GM23338 (cell line): Measurements from ENCODE around the gene PPP2R5C. TPM values are rescaled to one million over a fixed set of nuclear protein-coding genes. Genes with fewer than 3 reads are reported as not detected.

Experiments
- ATAC-seq: fragments of 200-7000 bp; cut with Tn5 transposase; 3 replicates; pipeline ENCODE4 v1.9.1; 2020
- DNase-seq: peaks from one replicate; pipeline ENCODE4 v3.0.0-alpha.2; 2015; ENCODE audit warnings: low spot score
- H2AFZ ChIP-seq: fragments of 200-600 bp; sonication (generic); 2 replicates; pipeline ENCODE4 v1.8.0; 2016; ENCODE audit warnings: antibody characterized with exemption, mild to moderate bottlenecking, moderate library complexity
- H3F3A ChIP-seq: fragments of 200-600 bp; sonication (generic); replicated peaks from 2 replicates; pipeline ENCODE4 v1.8.0; 2017; ENCODE audit warnings: antibody characterized with exemption, mixed run types, low read depth
- H3K27ac ChIP-seq: fragments of 200-600 bp; sonication (generic); 2 replicates; pipeline ENCODE4 v1.6.1; 2016; ENCODE audit warnings: low read depth
- H3K27me3 ChIP-seq: fragments of 200-600 bp; sonication (generic); 2 replicates; pipeline ENCODE4 v1.8.0; 2016; ENCODE audit warnings: mild to moderate bottlenecking, mixed run types, moderate library complexity; ENCODE audit not compliant: insufficient read depth
- H3K36me3 ChIP-seq: fragments of 200-600 bp; sonication (generic); 2 replicates; pipeline ENCODE4 v1.8.0; 2016; ENCODE audit warnings: mild to moderate bottlenecking; ENCODE audit not compliant: insufficient read depth
- H3K4me1 ChIP-seq: fragments of 200-600 bp; sonication (generic); 2 replicates; pipeline ENCODE4 v1.8.0; 2016; ENCODE audit warnings: mild to moderate bottlenecking, moderate library complexity; ENCODE audit not compliant: insufficient read depth
- H3K4me2 ChIP-seq: fragments of 200-600 bp; sonication (generic); 2 replicates; pipeline ENCODE4 v1.7.1; 2017; ENCODE audit warnings: mixed run types
- H3K4me3 ChIP-seq: fragments of 200-600 bp; sonication (generic); 2 replicates; pipeline ENCODE4 v1.6.1; 2016; ENCODE audit warnings: mixed run types
- H3K79me2 ChIP-seq: fragments of 200-600 bp; sonication (generic); replicated peaks from 2 replicates; pipeline ENCODE4 v1.8.0; 2017; ENCODE audit warnings: mild to moderate bottlenecking; ENCODE audit not compliant: insufficient read depth
- H3K9me2 ChIP-seq: fragments of 200-600 bp; sonication (generic); 2 replicates; pipeline ENCODE4 v1.8.0; 2017; ENCODE audit not compliant: insufficient read depth
- H4K20me1 ChIP-seq: fragments of 200-600 bp; sonication (generic); replicated peaks from 2 replicates; pipeline ENCODE4 v1.8.0; 2017; ENCODE audit warnings: mild to moderate bottlenecking; ENCODE audit not compliant: insufficient read depth
- H3K27ac Mint-ChIP-seq: 2 replicates; pipeline ENCODE4 v1.8.0; 2020; ENCODE audit warnings: inconsistent platforms, mild to moderate bottlenecking, moderate library complexity, mixed read lengths
- H3K27me3 Mint-ChIP-seq: 3 replicates; pipeline ENCODE4 v1.8.0; 2022; ENCODE audit warnings: low read depth, mild to moderate bottlenecking, moderate library complexity, mixed read lengths, inconsistent platforms; ENCODE audit not compliant: insufficient read depth, poor library complexity
- H3K36me3 Mint-ChIP-seq: 3 replicates; pipeline ENCODE4 v1.8.0; 2021; ENCODE audit warnings: low read depth, mild to moderate bottlenecking, inconsistent platforms, moderate library complexity, mixed read lengths
- H3K4me1 Mint-ChIP-seq: 3 replicates; pipeline ENCODE4 v1.8.0; 2020; ENCODE audit warnings: mild to moderate bottlenecking, inconsistent platforms, mixed read lengths
- H3K4me3 Mint-ChIP-seq: 3 replicates; pipeline ENCODE4 v1.8.0; 2021; ENCODE audit warnings: moderate library complexity, mild to moderate bottlenecking, inconsistent platforms, mixed read lengths
- H3K9me3 Mint-ChIP-seq: 3 replicates; pipeline ENCODE4 v1.8.0; 2020; ENCODE audit warnings: moderate library complexity, mild to moderate bottlenecking, inconsistent platforms, mixed read lengths
- CREB1 ChIP-seq: fragments of 250-450 bp; sonication (Bioruptor Pico); IDR thresholded peaks from 2 replicates; pipeline ENCODE4 v1.5.0; 2020; ENCODE audit warnings: low read depth, mild to moderate bottlenecking, moderate library complexity
- EZH2 ChIP-seq: fragments of 200-600 bp; sonication (generic); IDR thresholded peaks from one replicate; pipeline ENCODE4 v1.8.0; 2017; ENCODE audit warnings: antibody characterized with exemption, mild to moderate bottlenecking, low read depth; ENCODE audit not compliant: unreplicated experiment
- EZH2phosphoT487 ChIP-seq: fragments of 200-600 bp; sonication (generic); IDR thresholded peaks from one replicate; pipeline ENCODE4 v1.8.1; 2018; ENCODE audit warnings: antibody characterized with exemption; ENCODE audit not compliant: unreplicated experiment
- JUNB ChIP-seq: IDR thresholded peaks from one replicate; pipeline ENCODE4 v1.6.1; 2016; ENCODE audit warnings: antibody characterized with exemption; ENCODE audit not compliant: unreplicated experiment
- POLR2AphosphoS5 ChIP-seq: IDR thresholded peaks from 2 replicates; pipeline ENCODE4 v1.6.1; 2016; ENCODE audit warnings: antibody characterized with exemption, low read depth
- STAT1 ChIP-seq: IDR thresholded peaks from one replicate; pipeline ENCODE4 v1.6.1; 2016; ENCODE audit warnings: antibody characterized with exemption; ENCODE audit not compliant: unreplicated experiment
- ZNF114 ChIP-seq: fragments of 250-450 bp; sonication (Bioruptor Pico); IDR thresholded peaks from 2 replicates; pipeline ENCODE4 v1.5.0; 2020; ENCODE audit warnings: mild to moderate bottlenecking, moderate library complexity
- ZNF331 ChIP-seq: fragments of 250-450 bp; sonication (Bioruptor Pico); IDR thresholded peaks from 2 replicates; pipeline ENCODE4 v1.5.0; 2020; ENCODE audit warnings: low read depth, mild to moderate bottlenecking, moderate library complexity
- ZNF462 ChIP-seq: fragments of 250-450 bp; sonication (Bioruptor Pico); IDR thresholded peaks from 2 replicates; pipeline ENCODE4 v1.5.0; 2020; ENCODE audit warnings: mild to moderate bottlenecking, moderate library complexity
- polyA plus RNA-seq: library from polyadenylated mRNA; unstranded; fragments of >200 nt; fragmentation: Nextera tagmentation; extraction: Ambion mirVana; gene quantifications from 2 replicates; pipeline ENCODE4 v1.2.1, GENCODE V29; 2016
- total RNA-seq: library from RNA; depleted of rRNA; stranded (reverse); fragments of >200 nt; shearing (Covaris generic); gene quantifications from 2 replicates; pipeline ENCODE4 v1.2.3, GENCODE V29; 2014
- TF ChIP-seq, protein P1 (sequence below): IDR thresholded peaks from 2 replicates; pipeline ENCODE4 v1.6.1; 2016; ENCODE audit warnings: antibody characterized with exemption

The PPP2R5C gene
- total and polyA plus RNA-seq, 2 experiments from 2014 or later, result 75.4 to 79.7 TPM

DNA sequence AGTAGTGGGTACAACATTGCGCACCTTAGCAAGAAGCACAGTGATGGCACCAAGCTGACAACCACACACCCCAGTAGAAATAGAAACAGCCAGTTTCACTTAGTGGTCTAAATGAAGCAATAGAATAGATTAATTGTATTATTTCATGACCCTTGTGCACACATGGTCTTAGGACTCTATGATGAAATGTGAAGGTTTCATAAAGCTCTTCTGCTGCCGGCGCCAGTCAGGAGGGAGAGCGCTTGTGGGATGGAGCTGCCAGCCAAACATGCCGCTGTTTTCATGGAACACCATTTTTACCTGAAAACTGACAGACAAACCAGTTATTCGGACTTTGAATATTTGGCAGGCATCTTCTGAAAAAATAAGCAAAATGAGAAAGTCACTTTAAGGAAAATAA, 100.0 kb downstream of the PPP2R5C start (continued):
- TF ChIP-seq ZNF462 (no peak), ZNF331 (CRISPR knock-in tag) (no peak), EZH2phosphoT487 (no peak), STAT1 (no peak), JUNB (no peak)

DNA sequence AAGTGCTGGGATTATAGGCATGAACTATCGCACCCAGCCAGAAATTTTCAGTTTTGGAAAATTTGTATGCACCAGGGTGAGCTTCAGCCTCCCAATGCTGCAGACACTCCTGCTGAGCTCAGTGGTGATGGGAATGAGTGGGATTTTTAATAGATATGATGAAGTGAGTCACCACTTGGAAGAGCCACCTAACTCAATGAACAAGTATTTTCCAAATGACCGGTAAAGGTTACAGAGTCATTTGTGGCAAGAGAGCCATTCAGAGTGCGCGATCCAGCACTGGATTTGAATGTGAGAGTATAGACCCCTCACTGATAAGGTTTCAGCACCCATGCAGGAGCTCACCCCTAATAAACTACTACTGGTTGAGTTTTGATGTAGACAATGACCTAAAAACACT, 100.7 kb downstream of the PPP2R5C start:
- H3K27me3 ChIP-seq, result no peaks in the 10 kb centered on the region
- no peaks in the 10 kb centered on the region; the same call in 1 of the 2 replicates for H3K79me2 ChIP-seq
- H3K4me3 ChIP-seq, result no peak overlapping the region
- H3K27ac ChIP-seq, result no peak overlapping the region
- no peaks in the 10 kb centered on the region for H3K9me3 Mint-ChIP-seq
- no peaks in the 10 kb centered on the region for H3K27me3 Mint-ChIP-seq
- H3F3A ChIP-seq, result no peaks in the 10 kb centered on the region
- peaks cover 19% of the 10 kb centered on the region for H4K20me1 ChIP-seq
- H2AFZ ChIP-seq, result no peak overlapping the region
- no peaks in the 10 kb centered on the region for H3K4me1 ChIP-seq
- H3K4me1 Mint-ChIP-seq, result no peaks in the 10 kb centered on the region
- H3K36me3 Mint-ChIP-seq, result no peaks in the 10 kb centered on the region
- H3K4me2 ChIP-seq, result no peak overlapping the region
- H3K4me3 Mint-ChIP-seq, result no peak overlapping the region
- no peaks in the 10 kb centered on the region for H3K36me3 ChIP-seq
- DNase-seq, result no peak
- no peak overlapping the region for H3K27ac Mint-ChIP-seq
- ATAC-seq, result no peak
- no peaks in the 10 kb centered on the region for H3K9me2 ChIP-seq
- no peak for TF ChIP-seq ZNF462
- TF ChIP-seq, protein P1, sequence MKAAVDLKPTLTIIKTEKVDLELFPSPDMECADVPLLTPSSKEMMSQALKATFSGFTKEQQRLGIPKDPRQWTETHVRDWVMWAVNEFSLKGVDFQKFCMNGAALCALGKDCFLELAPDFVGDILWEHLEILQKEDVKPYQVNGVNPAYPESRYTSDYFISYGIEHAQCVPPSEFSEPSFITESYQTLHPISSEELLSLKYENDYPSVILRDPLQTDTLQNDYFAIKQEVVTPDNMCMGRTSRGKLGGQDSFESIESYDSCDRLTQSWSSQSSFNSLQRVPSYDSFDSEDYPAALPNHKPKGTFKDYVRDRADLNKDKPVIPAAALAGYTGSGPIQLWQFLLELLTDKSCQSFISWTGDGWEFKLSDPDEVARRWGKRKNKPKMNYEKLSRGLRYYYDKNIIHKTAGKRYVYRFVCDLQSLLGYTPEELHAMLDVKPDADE, result no peak
- TF ChIP-seq CREB1 (CRISPR knock-in tag), result no peak
- no peak for TF ChIP-seq ZNF114 (CRISPR knock-in tag)
- TF ChIP-seq EZH2phosphoT487, result no peak
- TF ChIP-seq EZH2, result no peak
- no peak for TF ChIP-seq POLR2AphosphoS5
